CD4-positive, alpha-beta T cell treated with Interleukin-17A for 4 hours (primary cell): Measurements from ENCODE around the gene NR1D1.

Source experiments
- DNase-seq: peaks from one replicate; pipeline ENCODE4 v3.0.0-alpha.2; 2020; ENCODE audit warnings: mixed read lengths

NR1D1 gene

GRCh38 chr17:40075201-40075941, 25.0 kb downstream of the NR1D1 start:
- DNase-seq, result peak; percentile 77

- DNase-seq, result no peak
These were observed 25.6 kb downstream of the NR1D1 start for GRCh38 chr17:40074871-40075200.

GRCh38 chr17:40074175-40074512, 26.2 kb downstream of the NR1D1 start:
- no peak for DNase-seq

- no peak for DNase-seq
These were observed 26.8 kb downstream of the NR1D1 start for GRCh38 chr17:40073454-40074174.

- no peak for DNase-seq
These were observed 27.5 kb downstream of the NR1D1 start for GRCh38 chr17:40072735-40073346.

GRCh38 chr17:40072040-40072734, 28.2 kb downstream of the NR1D1 start:
- no peak for DNase-seq

GRCh38 chr17:40071313-40072039, 28.9 kb downstream of the NR1D1 start:
- DNase-seq, result no peak

- no peak for DNase-seq
These were observed 29.6 kb downstream of the NR1D1 start for GRCh38 chr17:40070709-40071312.

GRCh38 chr17:40069751-40070708, 30.4 kb downstream of the NR1D1 start:
- peak; percentile 64 for DNase-seq

- DNase-seq, result peak; percentile 89
These were observed 31.3 kb downstream of the NR1D1 start for GRCh38 chr17:40068917-40069750.

GRCh38 chr17:40068584-40068916, 31.8 kb downstream of the NR1D1 start:
- DNase-seq, result no peak

GRCh38 chr17:40068129-40068581, 32.2 kb downstream of the NR1D1 start:
- DNase-seq, result no peak

GRCh38 chr17:40067710-40068109, 32.7 kb downstream of the NR1D1 start:
- DNase-seq, result no peak

- DNase-seq, result no peak
These were observed 34.4 kb downstream of the NR1D1 start for GRCh38 chr17:40065769-40066510.

GRCh38 chr17:40064971-40065768, 35.2 kb downstream of the NR1D1 start:
- DNase-seq, result no peak

GRCh38 chr17:40063901-40064531, 36.4 kb downstream of the NR1D1 start:
- DNase-seq, result peak; percentile 35

GRCh38 chr17:40063187-40063771, 37.1 kb downstream of the NR1D1 start:
- peak; percentile 49 for DNase-seq
